ENCODE data around the gene KCNK13.
"Not testable (repeated sequence)": the region's sequence is repeated elsewhere in the genome, so short reads cannot be mapped to it uniquely, and the experiment has no call there.

KCNK13 gene

DNA sequence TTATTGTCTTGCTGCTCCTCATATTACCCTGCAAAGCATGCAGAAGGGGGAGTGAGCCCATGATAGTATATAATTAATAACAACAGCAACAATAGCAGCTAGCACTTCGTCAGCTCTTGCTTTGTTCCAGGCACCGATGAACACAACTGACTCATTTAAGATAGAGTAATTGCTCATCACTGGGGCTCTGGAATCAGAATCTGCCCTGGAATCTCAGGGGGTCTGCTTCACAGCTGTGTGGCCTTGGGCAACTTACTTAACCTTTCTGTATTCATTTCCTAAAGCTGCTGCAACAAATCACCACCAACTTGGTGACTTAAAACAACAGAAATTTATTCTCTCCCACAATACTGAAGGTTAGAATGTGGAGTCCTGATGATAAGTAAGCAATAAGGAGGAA lies 139.6 kb downstream of the KCNK13 start:
- no peak for DNase-seq (ENCODE audit: low read depth in 2 of 2)
- TF ChIP-seq, protein P1, sequence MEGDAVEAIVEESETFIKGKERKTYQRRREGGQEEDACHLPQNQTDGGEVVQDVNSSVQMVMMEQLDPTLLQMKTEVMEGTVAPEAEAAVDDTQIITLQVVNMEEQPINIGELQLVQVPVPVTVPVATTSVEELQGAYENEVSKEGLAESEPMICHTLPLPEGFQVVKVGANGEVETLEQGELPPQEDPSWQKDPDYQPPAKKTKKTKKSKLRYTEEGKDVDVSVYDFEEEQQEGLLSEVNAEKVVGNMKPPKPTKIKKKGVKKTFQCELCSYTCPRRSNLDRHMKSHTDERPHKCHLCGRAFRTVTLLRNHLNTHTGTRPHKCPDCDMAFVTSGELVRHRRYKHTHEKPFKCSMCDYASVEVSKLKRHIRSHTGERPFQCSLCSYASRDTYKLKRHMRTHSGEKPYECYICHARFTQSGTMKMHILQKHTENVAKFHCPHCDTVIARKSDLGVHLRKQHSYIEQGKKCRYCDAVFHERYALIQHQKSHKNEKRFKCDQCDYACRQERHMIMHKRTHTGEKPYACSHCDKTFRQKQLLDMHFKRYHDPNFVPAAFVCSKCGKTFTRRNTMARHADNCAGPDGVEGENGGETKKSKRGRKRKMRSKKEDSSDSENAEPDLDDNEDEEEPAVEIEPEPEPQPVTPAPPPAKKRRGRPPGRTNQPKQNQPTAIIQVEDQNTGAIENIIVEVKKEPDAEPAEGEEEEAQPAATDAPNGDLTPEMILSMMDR (IDR thresholded peaks at IDR 0.05; ENCODE audit: low read depth, low read length): no peak
- H3K4me3 ChIP-seq (replicated peaks in 1 of 2; ENCODE audit: low read depth in 2 of 2, low read length in 2 of 2): no peak overlapping the region

DNA sequence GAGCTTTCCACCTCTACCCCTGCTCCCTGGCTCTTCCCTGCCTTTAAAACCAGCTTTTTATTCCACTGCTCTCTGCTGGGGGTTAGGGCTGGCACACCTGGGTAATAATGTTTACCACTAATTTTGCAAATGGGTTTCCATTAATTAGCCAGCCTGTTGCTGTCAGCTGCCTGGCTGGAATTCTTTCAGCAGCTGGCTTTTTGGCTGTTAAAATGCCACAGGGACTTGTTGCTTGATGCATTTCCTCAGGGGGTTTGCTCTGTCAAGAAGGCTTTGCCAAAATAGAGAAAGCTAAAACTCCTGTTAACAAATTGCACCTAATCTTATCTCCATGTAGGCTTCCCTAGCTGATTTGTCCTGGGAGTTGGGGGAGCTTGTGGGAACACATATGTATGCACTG lies 142.7 kb downstream of the KCNK13 start:
- no peak overlapping the region for H3K4me3 ChIP-seq (replicated peaks in 1 of 2; ENCODE audit: low read depth in 2 of 2, low read length in 2 of 2)
- no peak for DNase-seq (ENCODE audit: low read depth in 2 of 2)
- TF ChIP-seq, protein P1 (IDR thresholded peaks at IDR 0.05; ENCODE audit: low read depth, low read length): no peak

DNA sequence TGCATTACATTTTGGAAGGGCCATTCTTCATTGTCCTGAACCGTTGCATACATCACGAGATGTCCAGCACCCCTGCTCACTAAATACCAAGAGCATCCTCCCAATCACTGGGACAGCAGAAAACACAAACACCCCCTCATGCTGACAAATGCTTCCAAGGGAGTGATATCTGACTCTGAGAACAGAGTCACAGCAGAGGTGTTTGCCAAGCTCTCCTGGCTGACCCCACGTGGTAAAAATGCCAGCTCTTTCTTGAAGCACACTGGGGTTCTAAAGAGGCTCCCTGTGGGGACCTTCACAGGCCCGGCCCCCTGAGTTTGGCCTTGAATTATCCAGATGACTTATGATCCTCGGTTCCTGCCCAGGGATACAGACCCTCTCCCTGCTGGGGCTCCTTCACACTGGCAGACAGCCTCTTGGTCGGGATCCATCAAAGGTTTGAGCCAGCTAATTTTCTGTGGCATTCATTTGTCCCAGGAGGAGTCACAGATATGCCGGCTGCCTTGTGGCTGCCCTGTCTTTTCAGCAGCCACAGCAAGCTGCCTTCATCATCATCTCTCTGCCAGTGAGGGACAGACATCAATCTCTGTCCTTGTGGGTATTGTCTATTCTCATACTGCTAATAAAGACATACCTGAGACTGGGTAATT lies 151.4 kb downstream of the KCNK13 start:
- no peak for DNase-seq (ENCODE audit: low read depth in 2 of 2)
- no peak overlapping the region for H3K4me3 ChIP-seq (replicated peaks in 1 of 2; ENCODE audit: low read depth in 2 of 2, low read length in 2 of 2)
- TF ChIP-seq, protein P1 (IDR thresholded peaks at IDR 0.05; ENCODE audit: low read depth, low read length): no peak

DNA sequence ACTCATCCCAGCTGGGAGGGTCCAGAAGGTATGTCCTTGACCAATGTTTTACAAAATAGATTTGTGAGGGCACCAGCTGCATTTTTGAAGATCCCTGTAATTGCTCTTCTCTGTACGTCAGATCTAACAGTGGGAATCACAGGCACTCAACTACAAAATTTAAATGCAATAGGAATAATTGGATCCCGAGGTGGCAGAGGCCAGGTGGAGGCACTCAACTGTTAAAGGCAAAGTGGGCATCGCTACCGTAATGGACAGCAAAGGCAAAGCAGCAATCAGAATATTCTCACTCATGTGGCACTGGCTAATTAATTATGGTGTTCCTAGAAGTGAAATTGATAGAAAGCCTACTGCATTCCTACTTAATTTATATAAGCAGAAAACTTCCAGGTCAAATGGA lies 166.7 kb downstream of the KCNK13 start:
- no peak for DNase-seq (ENCODE audit: low read depth in 2 of 2)
- TF ChIP-seq, protein P1 (IDR thresholded peaks at IDR 0.05; ENCODE audit: low read depth, low read length): no peak
- H3K4me3 ChIP-seq (replicated peaks in 1 of 2; ENCODE audit: low read depth in 2 of 2, low read length in 2 of 2): no peak overlapping the region

DNA sequence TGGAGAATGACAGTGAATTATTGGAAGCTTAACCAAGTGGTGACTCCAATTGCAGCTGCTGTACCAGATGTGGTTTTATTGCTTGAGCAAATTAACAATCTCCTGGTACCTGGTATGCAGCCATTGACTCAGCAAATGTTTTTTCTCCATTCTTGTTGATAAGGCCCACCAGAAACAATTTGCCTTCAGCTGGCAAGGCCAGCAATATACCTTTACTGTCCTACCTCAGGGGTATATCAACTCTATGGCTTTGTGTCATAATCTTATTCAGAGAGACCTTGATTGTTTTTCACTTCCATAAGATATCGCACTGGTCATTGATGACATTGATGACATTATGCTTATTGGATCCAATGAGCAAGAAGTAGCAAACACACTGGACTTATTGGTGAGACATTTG lies 168.1 kb downstream of the KCNK13 start:
- not testable (repeated sequence) for DNase-seq (ENCODE audit: low read depth in 2 of 2); H3K4me3 ChIP-seq (replicated peaks in 1 of 2; ENCODE audit: low read depth in 2 of 2, low read length in 2 of 2)
